PFSK-1 (cell line): ENCODE data around the gene PTPRQ.

Experiments used
- FOXP2 ChIP-seq: optimal IDR thresholded peaks from 2 replicates; pipeline ENCODE3; 2011; ENCODE audit warnings: borderline replicate concordance, control low read depth, inconsistent platforms; ENCODE audit not compliant: insufficient read depth; ENCODE audit errors: extremely low read length, extremely low read depth
- POLR2AphosphoS5 ChIP-seq: IDR thresholded peaks from 2 replicates; pipeline ENCODE4 v1.6.1; 2012; ENCODE audit warnings: low read depth, mild to moderate bottlenecking, control low read depth, low read length, moderate library complexity
- REST ChIP-seq, 2 experiments: IDR thresholded peaks; 2 replicates each; pipeline versions ENCODE4 v1.6.1 to v1.8.0; 2011 to 2012; ENCODE audit warnings: low read depth in 2 of 2, low read length in 2 of 2, control low read depth in 1 of 2, inconsistent platforms in 1 of 2, mild to moderate bottlenecking in 1 of 2, moderate library complexity in 1 of 2; ENCODE audit not compliant: insufficient read depth in 1 of 2
- SIN3A ChIP-seq: IDR thresholded peaks from 2 replicates; pipeline ENCODE4 v1.6.1; 2012; ENCODE audit warnings: mild to moderate bottlenecking, low read length, moderate library complexity, borderline replicate concordance; ENCODE audit not compliant: insufficient read depth
- TAF1 ChIP-seq: IDR thresholded peaks from 2 replicates; pipeline ENCODE4 v1.6.1; 2012; ENCODE audit warnings: low read length, control low read depth, borderline replicate concordance; ENCODE audit not compliant: insufficient read depth

PTPRQ gene

GRCh38 chr12:80576641-80577418 lies 132.8 kb downstream of the PTPRQ start:
- TF ChIP-seq REST (IDR thresholded peaks at IDR 0.05; ENCODE audit: insufficient read depth in 1 of 2, low read depth in 2 of 2, low read length in 2 of 2) (no peak), TAF1 (no peak), SIN3A (no peak), POLR2AphosphoS5 (no peak), FOXP2 (no peak)

- TF ChIP-seq TAF1, result no peak
- TF ChIP-seq FOXP2, result no peak
- TF ChIP-seq REST (IDR thresholded peaks at IDR 0.05; ENCODE audit: insufficient read depth in 1 of 2, low read depth in 2 of 2, low read length in 2 of 2), result no peak
- TF ChIP-seq SIN3A, result no peak
- no peak for TF ChIP-seq POLR2AphosphoS5
These were observed 136.2 kb downstream of the PTPRQ start for GRCh38 chr12:80580254-80580653.

GRCh38 chr12:80581783-80582182 lies 137.7 kb downstream of the PTPRQ start:
- TF ChIP-seq POLR2AphosphoS5 (no peak), TAF1 (no peak), REST (IDR thresholded peaks at IDR 0.05; ENCODE audit: insufficient read depth in 1 of 2, low read depth in 2 of 2, low read length in 2 of 2) (no peak), FOXP2 (no peak), SIN3A (no peak)

GRCh38 chr12:80582431-80582830 lies 138.4 kb downstream of the PTPRQ start:
- TF ChIP-seq SIN3A, result no peak
- no peak for TF ChIP-seq TAF1
- no peak for TF ChIP-seq FOXP2
- no peak for TF ChIP-seq POLR2AphosphoS5
- no peak for TF ChIP-seq REST (IDR thresholded peaks at IDR 0.05; ENCODE audit: insufficient read depth in 1 of 2, low read depth in 2 of 2, low read length in 2 of 2)

- TF ChIP-seq POLR2AphosphoS5, result no peak
- TF ChIP-seq FOXP2, result no peak
- TF ChIP-seq REST (IDR thresholded peaks at IDR 0.05; ENCODE audit: insufficient read depth in 1 of 2, low read depth in 2 of 2, low read length in 2 of 2), result no peak
- TF ChIP-seq TAF1, result no peak
- no peak for TF ChIP-seq SIN3A
These were observed 145.0 kb downstream of the PTPRQ start for GRCh38 chr12:80589077-80589476.
